Right lobe of liver (tissue), 4 donors: Measurements from ENCODE around the gene COPB1.

Experiments used
- POLR2A ChIP-seq: fragments of 450-650 bp; IDR thresholded peaks from one replicate; pipeline ENCODE4 v1.6.1; 2017; ENCODE audit warnings: antibody characterized with exemption, mild to moderate bottlenecking
- TF ChIP-seq, protein P1 (sequence below), 4 donors: fragments of 200-600 bp in 3 of 4; fragments of 450-650 bp in 1 of 4; IDR thresholded peaks; one replicate each; pipeline versions ENCODE4 v1.5.1 to v1.8.0; 2016 to 2022; ENCODE audit warnings: antibody characterized with exemption in 4 of 4, mild to moderate bottlenecking in 2 of 4
- donor health status: DM: no; HTN: no; CAD: no.
- donor health status: DM: no; HTN: no; CAD: no.
- donor health status: DM: no; HTN: yes; CAD: no.

DNA sequence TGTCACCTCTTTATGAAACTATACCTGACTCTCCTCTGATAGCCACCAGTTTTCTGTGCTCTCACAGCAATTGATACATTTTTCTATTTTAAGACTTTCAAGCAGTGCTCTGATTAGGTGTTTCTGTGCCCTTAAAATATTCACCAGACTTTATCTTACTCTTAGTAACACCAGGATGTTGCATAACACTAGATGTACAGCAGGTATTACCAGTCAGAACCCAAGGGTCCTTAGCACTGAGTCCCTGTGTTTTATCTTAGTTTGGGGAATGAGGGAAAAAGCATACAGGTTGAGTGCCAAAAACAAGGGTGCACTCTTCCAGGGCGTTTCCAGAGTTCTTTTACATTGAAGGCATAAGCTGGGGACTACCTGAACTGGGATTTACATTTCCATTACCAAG, 51.4 kb downstream of the COPB1 start:
- TF ChIP-seq, protein P1, sequence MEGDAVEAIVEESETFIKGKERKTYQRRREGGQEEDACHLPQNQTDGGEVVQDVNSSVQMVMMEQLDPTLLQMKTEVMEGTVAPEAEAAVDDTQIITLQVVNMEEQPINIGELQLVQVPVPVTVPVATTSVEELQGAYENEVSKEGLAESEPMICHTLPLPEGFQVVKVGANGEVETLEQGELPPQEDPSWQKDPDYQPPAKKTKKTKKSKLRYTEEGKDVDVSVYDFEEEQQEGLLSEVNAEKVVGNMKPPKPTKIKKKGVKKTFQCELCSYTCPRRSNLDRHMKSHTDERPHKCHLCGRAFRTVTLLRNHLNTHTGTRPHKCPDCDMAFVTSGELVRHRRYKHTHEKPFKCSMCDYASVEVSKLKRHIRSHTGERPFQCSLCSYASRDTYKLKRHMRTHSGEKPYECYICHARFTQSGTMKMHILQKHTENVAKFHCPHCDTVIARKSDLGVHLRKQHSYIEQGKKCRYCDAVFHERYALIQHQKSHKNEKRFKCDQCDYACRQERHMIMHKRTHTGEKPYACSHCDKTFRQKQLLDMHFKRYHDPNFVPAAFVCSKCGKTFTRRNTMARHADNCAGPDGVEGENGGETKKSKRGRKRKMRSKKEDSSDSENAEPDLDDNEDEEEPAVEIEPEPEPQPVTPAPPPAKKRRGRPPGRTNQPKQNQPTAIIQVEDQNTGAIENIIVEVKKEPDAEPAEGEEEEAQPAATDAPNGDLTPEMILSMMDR (IDR thresholded peaks at IDR 0.05): no peak
- no peak for TF ChIP-seq POLR2A
